A673 (cell line): Measurements from ENCODE around the gene PRPF38A.

Source experiments
- EZH2 ChIP-seq: fragments of 200-600 bp; sonication (generic); IDR thresholded peaks from 2 replicates; pipeline ENCODE4 v1.6.1; 2017; ENCODE audit warnings: borderline replicate concordance, low read depth, mild to moderate bottlenecking, mixed read lengths, antibody characterized with exemption, low read length; ENCODE audit not compliant: poor library complexity, severe bottlenecking
- TF ChIP-seq, protein P1 (sequence below): fragments of 300-800, 200-600 bp; sonication (generic); conservative IDR thresholded peaks from 2 replicates; pipeline ENCODE4 v1.5.1; 2017; ENCODE audit warnings: low read depth, mild to moderate bottlenecking, antibody characterized with exemption, low read length, moderate library complexity, mixed read lengths

- TF ChIP-seq, protein P1, sequence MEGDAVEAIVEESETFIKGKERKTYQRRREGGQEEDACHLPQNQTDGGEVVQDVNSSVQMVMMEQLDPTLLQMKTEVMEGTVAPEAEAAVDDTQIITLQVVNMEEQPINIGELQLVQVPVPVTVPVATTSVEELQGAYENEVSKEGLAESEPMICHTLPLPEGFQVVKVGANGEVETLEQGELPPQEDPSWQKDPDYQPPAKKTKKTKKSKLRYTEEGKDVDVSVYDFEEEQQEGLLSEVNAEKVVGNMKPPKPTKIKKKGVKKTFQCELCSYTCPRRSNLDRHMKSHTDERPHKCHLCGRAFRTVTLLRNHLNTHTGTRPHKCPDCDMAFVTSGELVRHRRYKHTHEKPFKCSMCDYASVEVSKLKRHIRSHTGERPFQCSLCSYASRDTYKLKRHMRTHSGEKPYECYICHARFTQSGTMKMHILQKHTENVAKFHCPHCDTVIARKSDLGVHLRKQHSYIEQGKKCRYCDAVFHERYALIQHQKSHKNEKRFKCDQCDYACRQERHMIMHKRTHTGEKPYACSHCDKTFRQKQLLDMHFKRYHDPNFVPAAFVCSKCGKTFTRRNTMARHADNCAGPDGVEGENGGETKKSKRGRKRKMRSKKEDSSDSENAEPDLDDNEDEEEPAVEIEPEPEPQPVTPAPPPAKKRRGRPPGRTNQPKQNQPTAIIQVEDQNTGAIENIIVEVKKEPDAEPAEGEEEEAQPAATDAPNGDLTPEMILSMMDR = no peak
- no peak for TF ChIP-seq EZH2
These were observed 50.4 kb downstream of the PRPF38A start for GRCh38 chr1:52454779-52455178.
